ENCODE results near the gene RPIA. TPM values are rescaled to one million over a fixed set of nuclear protein-coding genes. Genes with fewer than 3 reads are reported as not detected.

The RPIA gene
- total RNA-seq, 1 experiment from 2014 or later = 32.5 TPM

GRCh38 chr2:88683160-88684021 is 8.1 kb upstream of the RPIA start:
- in situ Hi-C loops (cut with HindIII; ENCODE audit: low sequenced_read_pairs) = no loop called here

GRCh38 chr2:88684519-88684918 is 7.0 kb upstream of the RPIA start:
- in situ Hi-C loops (cut with HindIII; ENCODE audit: low sequenced_read_pairs) = no loop called here
- DNase-seq (ENCODE audit: low spot score) = no peak

More at GRCh38 chr2:88683160-88684021, 8.1 kb upstream of the RPIA start:
- DNase-seq (ENCODE audit: low spot score) = no peak

- in situ Hi-C loops (cut with HindIII; ENCODE audit: low sequenced_read_pairs) = no loop called here
Observed at GRCh38 chr2:88686320-88686719, 5.2 kb upstream of the RPIA start.

GRCh38 chr2:88687384-88687783 is 4.1 kb upstream of the RPIA start:
- in situ Hi-C loops (cut with HindIII; ENCODE audit: low sequenced_read_pairs) = no loop called here
- no peak for DNase-seq (ENCODE audit: low spot score)

More at GRCh38 chr2:88686320-88686719, 5.2 kb upstream of the RPIA start:
- no peak for DNase-seq (ENCODE audit: low spot score)

- in situ Hi-C loops (cut with HindIII; ENCODE audit: low sequenced_read_pairs) = no loop called here
- DNase-seq (ENCODE audit: low spot score) = no peak
Observed at GRCh38 chr2:88690591-88691338, 708 bp upstream of the RPIA start.

GRCh38 chr2:88692187-88692586 is 714 bp downstream of the RPIA start:
- no peak for DNase-seq (ENCODE audit: low spot score)
- in situ Hi-C loops (cut with HindIII; ENCODE audit: low sequenced_read_pairs) = no loop called here

- no peak for DNase-seq (ENCODE audit: low spot score)
- in situ Hi-C loops (cut with HindIII; ENCODE audit: low sequenced_read_pairs) = no loop called here
Observed at GRCh38 chr2:88693911-88694414, 2.5 kb downstream of the RPIA start.

- in situ Hi-C loops (cut with HindIII; ENCODE audit: low sequenced_read_pairs) = no loop called here
- DNase-seq (ENCODE audit: low spot score) = no peak
Observed at GRCh38 chr2:88696611-88697010, 5.1 kb downstream of the RPIA start.

GRCh38 chr2:88697370-88698026 is 6.0 kb downstream of the RPIA start:
- in situ Hi-C loops (cut with HindIII; ENCODE audit: low sequenced_read_pairs) = no loop called here
- DNase-seq (ENCODE audit: low spot score) = no peak

GRCh38 chr2:88698027-88698413 is 6.5 kb downstream of the RPIA start:
- in situ Hi-C loops (cut with HindIII; ENCODE audit: low sequenced_read_pairs) = no loop called here
- DNase-seq (ENCODE audit: low spot score) = no peak

GRCh38 chr2:88698498-88699233 is 7.2 kb downstream of the RPIA start:
- in situ Hi-C loops (cut with HindIII; ENCODE audit: low sequenced_read_pairs) = no loop called here
- no peak for DNase-seq (ENCODE audit: low spot score)

GRCh38 chr2:88707003-88707402 is 15.5 kb downstream of the RPIA start:
- in situ Hi-C loops (cut with HindIII; ENCODE audit: low sequenced_read_pairs) = no loop called here
- no peak for DNase-seq (ENCODE audit: low spot score)

GRCh38 chr2:88709181-88709631 is 17.7 kb downstream of the RPIA start:
- DNase-seq (ENCODE audit: low spot score) = no peak
- in situ Hi-C loops (cut with HindIII; ENCODE audit: low sequenced_read_pairs) = no loop called here

- DNase-seq (ENCODE audit: low spot score) = no peak
- in situ Hi-C loops (cut with HindIII; ENCODE audit: low sequenced_read_pairs) = no loop called here
Observed at GRCh38 chr2:88711289-88711688, 19.8 kb downstream of the RPIA start.

- in situ Hi-C loops (cut with HindIII; ENCODE audit: low sequenced_read_pairs) = no loop called here
- DNase-seq (ENCODE audit: low spot score) = no peak
Observed at GRCh38 chr2:88711897-88712296, 20.4 kb downstream of the RPIA start.

GRCh38 chr2:88713408-88713807 is 21.9 kb downstream of the RPIA start:
- DNase-seq (ENCODE audit: low spot score) = no peak
- in situ Hi-C loops (cut with HindIII; ENCODE audit: low sequenced_read_pairs) = no loop called here

- no peak for DNase-seq (ENCODE audit: low spot score)
- in situ Hi-C loops (cut with HindIII; ENCODE audit: low sequenced_read_pairs) = no loop called here
Observed at GRCh38 chr2:88714667-88715066, 23.2 kb downstream of the RPIA start.

- no peak for DNase-seq (ENCODE audit: low spot score)
- in situ Hi-C loops (cut with HindIII; ENCODE audit: low sequenced_read_pairs) = no loop called here
Observed at GRCh38 chr2:88720399-88720798, 28.9 kb downstream of the RPIA start.

GRCh38 chr2:88721268-88721667 is 29.8 kb downstream of the RPIA start:
- in situ Hi-C loops (cut with HindIII; ENCODE audit: low sequenced_read_pairs) = no loop called here
- DNase-seq (ENCODE audit: low spot score) = no peak
